DND-41 (cell line): ENCODE data around the gene NBL1.
"Not testable (repeated sequence)": the region's sequence is repeated elsewhere in the genome, so short reads cannot be mapped to it uniquely, and the experiment has no call there.

Experiments
- EZH2 ChIP-seq: IDR thresholded peaks from 3 replicates; pipeline ENCODE4 v1.6.1; 2012; ENCODE audit warnings: borderline replicate concordance, low read depth, mild to moderate bottlenecking, moderate library complexity, low read length, inconsistent platforms; ENCODE audit not compliant: severe bottlenecking
- TF ChIP-seq, protein P1 (sequence below): IDR thresholded peaks from 2 replicates; pipeline ENCODE4 v1.5.1; 2012; ENCODE audit warnings: borderline replicate concordance, low read length, moderate library complexity, mild to moderate bottlenecking; ENCODE audit not compliant: poor library complexity, severe bottlenecking; ENCODE audit errors: extremely low read depth

DNA sequence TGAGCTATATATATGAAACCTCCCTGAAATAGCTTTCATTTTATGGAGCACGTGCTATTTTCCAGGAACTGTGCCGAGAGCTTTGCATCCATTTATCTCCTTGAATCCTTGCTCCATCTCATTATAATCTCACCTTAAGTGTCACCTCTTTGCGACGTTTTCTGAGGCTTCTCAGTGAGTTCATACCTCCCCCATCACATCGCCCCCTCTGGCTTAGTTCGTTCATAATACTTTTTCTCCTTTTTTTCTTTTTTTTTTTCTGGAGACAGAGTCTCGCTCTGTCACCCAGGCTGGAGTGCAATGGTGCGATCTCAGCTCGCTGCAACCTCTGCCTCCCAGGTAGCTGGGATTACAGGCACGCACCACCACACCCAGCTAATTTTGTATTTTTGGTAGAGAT is 4.9 kb upstream of the NBL1 start:
- TF ChIP-seq, protein P1, sequence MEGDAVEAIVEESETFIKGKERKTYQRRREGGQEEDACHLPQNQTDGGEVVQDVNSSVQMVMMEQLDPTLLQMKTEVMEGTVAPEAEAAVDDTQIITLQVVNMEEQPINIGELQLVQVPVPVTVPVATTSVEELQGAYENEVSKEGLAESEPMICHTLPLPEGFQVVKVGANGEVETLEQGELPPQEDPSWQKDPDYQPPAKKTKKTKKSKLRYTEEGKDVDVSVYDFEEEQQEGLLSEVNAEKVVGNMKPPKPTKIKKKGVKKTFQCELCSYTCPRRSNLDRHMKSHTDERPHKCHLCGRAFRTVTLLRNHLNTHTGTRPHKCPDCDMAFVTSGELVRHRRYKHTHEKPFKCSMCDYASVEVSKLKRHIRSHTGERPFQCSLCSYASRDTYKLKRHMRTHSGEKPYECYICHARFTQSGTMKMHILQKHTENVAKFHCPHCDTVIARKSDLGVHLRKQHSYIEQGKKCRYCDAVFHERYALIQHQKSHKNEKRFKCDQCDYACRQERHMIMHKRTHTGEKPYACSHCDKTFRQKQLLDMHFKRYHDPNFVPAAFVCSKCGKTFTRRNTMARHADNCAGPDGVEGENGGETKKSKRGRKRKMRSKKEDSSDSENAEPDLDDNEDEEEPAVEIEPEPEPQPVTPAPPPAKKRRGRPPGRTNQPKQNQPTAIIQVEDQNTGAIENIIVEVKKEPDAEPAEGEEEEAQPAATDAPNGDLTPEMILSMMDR, result not testable (repeated sequence)
- not testable (repeated sequence) for TF ChIP-seq EZH2
